Epidermal melanocyte (primary cell): ENCODE data around the gene RBL1.
"Not testable (repeated sequence)": the region's sequence is repeated elsewhere in the genome, so short reads cannot be mapped to it uniquely, and the experiment has no call there.

ENCODE experiments used
- DNase-seq: peaks from one replicate; pipeline ENCODE4 v3.0.0; 2011; ENCODE audit warnings: low spot score; ENCODE audit not compliant: insufficient read length

Gene RBL1, protein sequence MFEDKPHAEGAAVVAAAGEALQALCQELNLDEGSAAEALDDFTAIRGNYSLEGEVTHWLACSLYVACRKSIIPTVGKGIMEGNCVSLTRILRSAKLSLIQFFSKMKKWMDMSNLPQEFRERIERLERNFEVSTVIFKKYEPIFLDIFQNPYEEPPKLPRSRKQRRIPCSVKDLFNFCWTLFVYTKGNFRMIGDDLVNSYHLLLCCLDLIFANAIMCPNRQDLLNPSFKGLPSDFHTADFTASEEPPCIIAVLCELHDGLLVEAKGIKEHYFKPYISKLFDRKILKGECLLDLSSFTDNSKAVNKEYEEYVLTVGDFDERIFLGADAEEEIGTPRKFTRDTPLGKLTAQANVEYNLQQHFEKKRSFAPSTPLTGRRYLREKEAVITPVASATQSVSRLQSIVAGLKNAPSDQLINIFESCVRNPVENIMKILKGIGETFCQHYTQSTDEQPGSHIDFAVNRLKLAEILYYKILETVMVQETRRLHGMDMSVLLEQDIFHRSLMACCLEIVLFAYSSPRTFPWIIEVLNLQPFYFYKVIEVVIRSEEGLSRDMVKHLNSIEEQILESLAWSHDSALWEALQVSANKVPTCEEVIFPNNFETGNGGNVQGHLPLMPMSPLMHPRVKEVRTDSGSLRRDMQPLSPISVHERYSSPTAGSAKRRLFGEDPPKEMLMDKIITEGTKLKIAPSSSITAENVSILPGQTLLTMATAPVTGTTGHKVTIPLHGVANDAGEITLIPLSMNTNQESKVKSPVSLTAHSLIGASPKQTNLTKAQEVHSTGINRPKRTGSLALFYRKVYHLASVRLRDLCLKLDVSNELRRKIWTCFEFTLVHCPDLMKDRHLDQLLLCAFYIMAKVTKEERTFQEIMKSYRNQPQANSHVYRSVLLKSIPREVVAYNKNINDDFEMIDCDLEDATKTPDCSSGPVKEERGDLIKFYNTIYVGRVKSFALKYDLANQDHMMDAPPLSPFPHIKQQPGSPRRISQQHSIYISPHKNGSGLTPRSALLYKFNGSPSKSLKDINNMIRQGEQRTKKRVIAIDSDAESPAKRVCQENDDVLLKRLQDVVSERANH

DNA sequence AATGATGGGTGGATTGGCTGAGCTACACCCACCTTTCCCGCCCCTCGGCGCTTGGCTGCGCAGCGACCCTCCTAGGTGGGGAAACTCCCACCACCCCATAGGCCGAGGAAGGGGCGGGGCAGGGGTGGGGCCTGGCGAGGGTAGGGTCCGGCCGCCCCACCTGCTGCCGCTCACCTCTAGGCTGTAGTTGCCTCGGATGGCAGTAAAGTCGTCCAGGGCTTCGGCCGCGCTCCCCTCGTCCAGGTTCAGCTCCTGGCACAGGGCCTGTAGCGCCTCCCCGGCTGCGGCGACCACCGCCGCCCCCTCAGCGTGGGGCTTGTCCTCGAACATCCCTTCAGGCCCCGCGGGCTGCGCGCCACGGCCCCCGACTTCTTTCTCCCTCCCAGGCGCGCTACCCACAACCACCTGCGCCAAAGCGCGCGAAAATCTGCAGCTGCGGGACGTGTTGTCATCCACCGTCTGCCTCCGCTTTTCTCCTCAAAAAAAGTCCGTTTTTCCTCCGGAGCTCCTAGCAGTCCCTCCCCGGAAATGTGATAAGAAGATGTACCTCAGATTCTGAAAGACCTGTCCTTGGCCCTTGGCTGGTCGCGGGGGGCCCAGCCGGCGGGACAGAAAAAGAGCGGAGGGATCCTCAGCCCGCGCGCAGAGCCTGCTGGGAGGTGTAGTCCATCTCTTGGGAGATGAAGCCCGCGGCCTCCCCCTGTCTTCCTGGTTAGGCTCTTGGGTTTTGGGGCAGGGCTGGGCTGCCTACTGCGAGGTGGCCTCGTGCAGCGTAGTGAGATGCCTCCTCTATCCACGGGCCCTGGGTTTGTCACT lies at the start of gene RBL1:
Gene RBL1, minus strand, starts transcription at position 399 of the 816 bp plus-strand sequence. Its CDS starts 69 bp downstream, at position 330.
- peak; percentile 80 for DNase-seq

DNA sequence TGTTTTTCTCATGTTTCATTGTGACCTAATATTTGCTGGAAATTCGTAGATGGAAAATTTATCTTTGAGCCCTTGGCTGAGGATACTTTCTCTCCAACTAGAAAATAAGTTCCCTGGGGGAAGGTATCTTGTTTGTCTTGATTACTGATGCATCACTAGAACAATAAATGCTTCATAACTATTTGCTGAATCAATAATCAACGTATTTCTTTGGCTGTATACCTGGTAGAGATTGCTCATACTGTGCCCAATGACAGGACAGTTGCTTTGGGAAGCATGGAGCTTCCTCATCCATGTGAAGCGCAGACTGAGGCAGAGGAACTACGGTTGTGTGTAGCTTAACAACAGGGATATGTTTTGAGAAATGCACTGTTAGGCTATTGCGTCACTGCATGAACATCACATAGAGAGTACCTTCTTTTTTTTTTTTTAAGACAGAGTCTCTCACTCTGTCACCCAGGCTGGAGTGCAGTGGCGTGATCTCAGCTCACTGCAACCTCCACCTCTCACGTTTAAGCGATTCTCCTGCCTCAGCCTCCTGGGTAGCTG lies 49.1 kb upstream of the RBL1 start:
- DNase-seq, result no peak

DNA sequence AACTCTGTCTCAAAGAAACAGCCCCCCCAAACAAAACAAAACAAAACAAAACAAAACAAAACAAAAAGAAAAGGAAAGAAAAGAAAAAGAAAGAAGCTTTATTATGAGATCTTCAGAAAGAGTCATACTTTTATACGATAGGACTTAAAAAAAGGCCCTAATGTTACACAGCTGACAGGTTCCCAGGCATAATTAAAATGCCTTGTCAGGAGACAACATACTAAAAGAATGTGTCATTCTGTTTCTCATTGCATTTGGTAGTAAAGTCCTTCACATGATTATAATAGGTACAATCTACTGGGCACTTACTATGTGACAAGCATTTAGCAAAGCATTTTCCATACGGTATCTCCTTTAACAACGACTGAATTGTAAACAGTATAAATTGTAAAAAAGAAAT lies 46.9 kb upstream of the RBL1 start:
- no peak for DNase-seq

DNA sequence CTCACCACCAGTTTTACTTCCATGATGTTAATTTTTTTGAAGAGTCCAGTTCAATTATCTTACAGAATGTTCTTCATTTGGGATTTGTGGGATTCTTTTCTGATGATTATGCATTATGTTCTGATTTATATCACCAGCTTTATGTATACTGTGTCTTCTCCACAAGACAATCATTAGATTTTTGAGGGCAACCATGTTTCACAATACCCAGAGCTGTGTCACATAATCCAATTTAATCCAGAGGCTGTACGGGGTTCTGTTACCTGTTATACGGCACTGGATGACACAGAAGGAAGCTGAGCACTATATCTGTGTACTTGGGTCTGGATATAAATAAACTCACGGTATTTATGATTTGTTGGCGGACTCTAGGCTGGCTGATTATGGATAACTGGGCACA lies 41.8 kb upstream of the RBL1 start:
- DNase-seq, result no peak

DNA sequence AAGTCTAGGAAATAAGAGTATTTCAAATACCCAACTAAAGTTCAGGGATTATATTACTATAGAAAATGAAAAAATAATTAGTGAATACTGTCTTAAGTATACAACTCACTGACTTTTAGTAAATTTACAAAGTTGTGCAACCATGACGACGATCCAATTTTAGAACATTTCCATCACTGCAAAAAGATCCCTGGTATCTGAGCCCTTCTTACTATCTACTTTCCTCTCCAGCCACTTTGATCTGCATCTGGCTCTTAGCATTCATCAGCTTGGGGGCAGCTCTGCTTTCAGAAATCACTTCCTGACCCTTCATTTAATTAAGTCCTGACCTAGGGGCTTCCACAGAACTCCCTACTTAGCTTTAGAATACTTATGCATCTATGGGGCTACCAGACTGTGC lies 38.2 kb upstream of the RBL1 start:
- no peak for DNase-seq

DNA sequence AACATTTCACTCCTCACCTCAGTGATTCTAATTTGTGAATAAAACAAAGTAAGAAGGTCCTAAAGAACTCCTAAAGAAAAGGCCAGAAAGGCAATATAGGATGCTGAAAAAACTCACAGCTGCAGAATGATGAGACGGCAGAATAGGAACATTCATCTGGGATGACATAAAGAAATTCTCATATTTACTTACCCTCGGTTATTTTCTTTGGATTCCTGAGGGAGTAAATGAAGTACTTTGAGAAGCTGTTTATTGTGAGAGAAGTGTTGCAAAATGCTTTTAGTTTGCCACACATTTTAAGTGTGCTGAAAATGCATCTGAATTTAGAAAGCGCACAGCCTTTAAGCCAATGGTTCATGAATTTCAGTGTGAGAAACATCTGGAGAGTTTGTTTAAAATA lies 35.7 kb upstream of the RBL1 start:
- DNase-seq, result no peak

DNA sequence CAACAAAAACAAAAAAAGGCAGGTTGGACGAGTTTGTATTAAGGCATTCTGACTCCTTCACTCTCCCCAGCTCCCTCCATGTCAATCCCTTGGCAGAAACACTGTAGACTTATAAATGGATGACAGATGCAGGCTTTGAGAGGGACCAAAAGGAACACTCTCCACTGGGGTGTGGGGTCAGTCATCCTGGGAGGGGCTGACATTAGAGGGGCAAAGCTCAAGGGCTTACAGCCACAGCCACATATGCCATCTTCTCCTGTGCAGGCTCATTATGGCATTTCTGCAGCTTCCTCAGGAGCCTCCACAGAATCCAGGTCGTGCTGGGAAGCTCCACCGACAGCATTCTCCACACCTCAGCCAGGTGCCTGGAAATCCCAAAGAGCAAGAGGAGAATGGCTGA lies 33.0 kb upstream of the RBL1 start:
- DNase-seq, result no peak

DNA sequence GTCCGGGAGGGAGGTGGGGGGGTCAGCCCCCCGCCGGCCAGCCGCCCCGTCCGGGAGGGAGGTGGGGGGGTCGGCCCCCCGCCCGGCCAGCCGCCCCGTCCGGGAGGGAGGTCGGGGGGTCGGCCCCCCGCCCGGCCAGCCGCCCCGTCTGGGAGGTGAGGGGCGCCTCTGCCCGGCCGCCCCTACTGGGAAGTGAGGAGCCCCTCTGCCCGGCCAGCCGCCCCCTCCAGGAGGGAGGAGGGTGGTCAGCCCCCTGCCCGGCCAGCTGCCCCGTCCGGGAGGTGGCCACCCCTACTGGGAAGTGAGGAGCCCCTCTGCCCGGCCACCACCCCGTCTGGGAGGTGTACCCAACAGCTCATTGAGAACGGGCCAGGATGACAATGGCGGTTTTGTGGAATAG lies 30.5 kb upstream of the RBL1 start:
- not testable (repeated sequence) for DNase-seq

DNA sequence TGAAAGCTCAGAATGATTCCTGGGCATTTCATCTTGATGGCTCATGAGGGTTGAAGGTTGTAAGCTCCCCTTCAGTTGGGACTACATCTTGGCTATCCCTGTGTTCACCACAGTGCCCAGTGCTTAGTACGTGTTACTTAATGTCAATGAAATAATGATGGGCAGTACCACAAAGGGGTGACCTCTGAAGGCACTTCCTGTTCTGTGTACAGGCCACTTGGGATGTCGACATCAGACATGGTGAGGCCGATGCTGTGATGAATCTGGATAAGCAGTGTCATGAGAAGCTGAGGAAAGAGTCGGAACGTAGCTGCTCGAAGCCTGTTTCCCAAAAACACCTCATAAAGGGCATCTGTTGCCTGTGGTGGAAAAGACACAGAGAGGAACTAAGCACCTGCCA lies 27.6 kb upstream of the RBL1 start:
- no peak for DNase-seq

DNA sequence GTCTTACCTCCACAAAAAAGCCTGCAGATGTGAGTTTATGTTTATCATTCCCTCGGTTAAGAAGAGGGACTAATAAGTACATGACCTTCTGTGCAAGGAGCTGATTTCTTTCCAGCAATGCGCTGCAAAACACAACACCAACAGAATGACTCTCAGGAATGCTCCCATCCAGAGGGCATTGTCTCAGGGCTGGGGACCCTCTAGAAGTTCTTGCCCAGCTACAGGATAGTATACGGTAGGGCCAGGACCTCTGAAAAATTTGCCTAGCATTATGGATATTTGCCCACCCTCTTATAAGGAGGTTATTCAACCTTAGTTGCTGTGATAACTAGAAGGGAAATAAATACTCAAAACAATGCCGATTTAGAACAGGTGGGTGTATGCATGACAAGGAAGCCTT lies 24.7 kb upstream of the RBL1 start:
- no peak for DNase-seq

DNA sequence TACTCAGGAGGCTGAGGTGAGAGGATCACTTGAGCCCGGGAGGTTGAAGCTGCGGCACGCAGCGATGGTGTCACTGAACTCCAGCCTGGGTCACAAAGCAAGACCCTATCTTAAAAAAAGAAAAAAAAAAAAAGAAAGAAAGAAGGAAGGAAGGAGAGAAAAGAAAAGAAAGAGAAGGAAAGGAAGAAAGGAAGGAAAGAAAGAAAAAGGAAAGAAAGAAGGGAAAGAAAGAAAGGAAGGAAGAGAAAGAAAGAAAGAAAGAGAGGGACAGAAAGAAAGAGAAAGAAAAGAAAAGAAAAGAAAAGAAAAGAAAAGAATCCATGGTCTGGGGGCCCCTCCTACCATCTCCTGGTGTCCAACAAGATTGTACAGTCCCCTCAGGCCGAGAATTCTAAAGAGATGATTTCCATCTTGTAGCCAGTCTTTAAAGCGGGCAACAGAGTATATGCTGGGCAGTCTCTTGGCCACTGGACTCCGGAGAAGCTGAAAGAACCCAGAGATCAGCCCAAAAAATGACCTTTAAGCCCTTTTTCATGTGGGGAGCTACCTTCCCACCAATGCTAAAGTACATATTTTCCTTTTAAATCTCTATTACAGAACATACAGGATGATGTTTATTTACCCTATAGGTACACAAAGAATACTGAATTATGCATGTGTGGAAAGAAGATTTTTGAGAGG lies 23.7 kb upstream of the RBL1 start:
- DNase-seq, result no peak

DNA sequence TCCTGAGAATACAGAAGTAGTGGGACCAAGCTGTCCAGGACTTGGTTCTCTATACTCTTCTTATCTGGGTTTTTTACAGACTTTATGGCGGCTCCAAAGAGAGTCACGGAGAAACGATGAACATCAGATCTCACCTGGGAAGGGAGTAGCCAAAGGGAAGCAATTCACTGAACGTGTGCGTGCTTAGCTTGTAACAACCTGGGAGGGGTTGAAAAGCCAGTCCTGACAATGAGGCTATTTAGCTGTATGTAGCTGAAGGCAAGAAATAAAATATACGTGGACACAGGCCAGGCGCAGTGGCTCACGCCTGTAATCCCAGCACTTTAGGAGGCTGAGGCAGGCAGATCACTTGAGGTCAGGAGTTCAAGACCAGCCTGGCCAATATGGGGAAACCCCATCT lies 18.2 kb upstream of the RBL1 start:
- no peak for DNase-seq

DNA sequence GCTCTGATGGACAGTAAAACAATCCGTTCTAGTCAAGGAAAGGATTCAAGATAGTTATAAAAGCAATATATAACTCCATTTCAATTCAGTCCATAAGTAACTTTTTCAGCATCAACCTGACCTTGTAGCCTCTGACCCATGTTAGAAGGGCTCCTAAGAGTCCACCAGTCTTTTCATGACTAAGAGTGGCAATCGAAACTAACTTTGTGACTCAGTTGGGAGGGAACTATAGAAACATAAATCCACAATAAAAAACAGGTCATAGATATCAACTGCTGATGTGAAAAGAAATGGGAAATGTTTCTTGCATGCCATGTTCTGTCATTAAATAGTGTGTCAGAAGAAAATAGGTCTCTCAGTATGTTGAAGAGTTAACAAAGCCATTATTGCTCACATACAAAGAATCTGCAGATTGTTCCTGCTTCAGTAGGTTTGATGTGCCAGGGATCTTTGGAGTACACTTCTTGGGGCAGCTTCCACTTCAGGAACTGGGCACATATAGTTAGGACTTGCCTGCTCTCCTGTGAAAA lies 16.2 kb upstream of the RBL1 start:
- no peak for DNase-seq

DNA sequence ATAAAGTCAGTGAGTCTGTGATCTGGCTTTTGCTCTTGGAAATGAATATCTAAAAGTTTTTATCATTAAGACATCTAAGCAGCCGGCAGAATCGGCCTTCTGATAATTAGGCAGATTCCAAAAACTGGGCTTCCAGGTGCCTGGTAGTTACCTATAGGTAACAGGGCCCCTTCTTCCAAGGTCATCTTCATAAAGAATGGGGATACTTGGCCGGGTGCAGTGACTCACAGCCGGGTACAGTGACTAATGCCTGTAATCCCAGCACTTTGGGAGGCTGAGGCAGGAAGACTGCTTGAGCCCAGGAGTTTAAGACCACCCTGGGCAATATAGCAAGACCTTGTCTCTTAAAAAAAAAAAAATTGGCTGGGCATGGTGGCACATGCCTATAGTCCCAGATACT lies 12.9 kb upstream of the RBL1 start:
- no peak for DNase-seq

DNA sequence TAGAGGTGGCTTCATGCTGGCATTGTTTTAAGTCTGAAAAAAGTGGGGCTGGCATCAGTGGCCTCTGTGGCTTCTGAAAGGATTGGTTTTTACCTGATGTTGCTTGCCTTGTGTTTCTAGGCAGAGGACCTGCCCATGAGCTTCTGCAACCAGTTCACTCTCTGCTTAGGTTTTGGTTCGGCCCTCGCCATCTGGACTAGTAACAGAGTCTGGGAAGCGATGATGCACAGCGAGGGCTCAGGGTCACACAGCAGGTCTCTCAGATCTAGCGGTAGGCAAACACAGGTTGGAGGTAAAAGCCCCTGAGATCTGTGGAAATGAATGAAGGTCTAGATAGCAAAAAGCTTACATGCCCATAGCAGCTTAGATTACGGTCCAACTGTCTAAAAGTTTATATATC lies 6.8 kb upstream of the RBL1 start:
- DNase-seq, result no peak

DNA sequence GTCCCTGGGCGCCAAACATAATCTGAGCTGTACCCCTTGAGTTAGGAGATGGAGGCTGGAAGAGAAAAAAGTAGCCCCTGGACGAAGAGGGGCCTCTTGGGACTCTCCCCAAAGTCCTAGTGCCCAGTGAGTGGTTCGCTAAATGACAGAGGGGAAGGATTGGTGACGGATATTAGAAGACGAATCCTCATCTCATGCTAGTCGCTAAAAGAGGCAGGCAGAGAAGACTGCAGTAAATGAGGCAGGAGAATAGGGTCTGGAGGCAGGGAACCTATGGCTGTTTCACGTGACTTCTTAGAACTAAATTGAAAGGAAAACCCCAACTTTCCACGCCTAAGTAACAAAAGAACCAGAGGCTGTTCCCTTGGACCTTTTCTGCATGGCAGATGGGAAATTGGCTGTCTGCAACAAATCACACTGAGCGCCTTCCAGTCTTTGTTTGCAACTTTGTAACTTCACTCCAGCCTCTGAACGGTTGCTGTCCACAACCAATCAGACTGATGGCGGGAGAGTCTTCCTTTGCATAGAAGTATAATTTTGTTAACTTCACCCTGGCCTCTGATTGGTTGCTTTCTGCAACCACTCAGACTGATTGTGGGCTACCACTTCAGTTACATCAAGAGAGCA lies 731 bp upstream of the RBL1 start:
- no peak for DNase-seq

DNA sequence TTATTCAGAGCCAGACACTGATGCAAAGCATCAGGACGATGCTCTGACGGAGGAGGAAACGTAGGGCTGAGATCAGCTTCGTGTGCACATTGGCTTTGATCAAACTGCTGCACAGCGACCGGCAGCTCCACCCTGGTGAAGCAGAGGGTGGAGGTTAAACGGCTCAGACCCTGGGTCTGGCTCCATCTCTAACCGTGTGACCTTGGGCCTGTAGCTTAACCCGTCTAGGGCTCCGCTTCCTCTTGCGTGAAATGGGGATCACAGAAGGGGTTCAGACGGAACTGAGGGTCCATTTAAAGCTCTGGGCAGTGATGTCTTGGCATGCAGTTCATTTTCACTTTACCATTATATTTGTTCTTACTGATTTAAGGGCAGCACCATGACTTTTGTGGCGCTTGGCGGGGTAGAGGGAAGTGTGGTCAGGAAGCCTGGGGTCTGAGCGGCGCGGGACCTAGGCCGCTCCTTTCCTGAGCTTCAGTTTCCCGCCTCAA lies 644 bp downstream of the RBL1 start:
- DNase-seq, result no peak

DNA sequence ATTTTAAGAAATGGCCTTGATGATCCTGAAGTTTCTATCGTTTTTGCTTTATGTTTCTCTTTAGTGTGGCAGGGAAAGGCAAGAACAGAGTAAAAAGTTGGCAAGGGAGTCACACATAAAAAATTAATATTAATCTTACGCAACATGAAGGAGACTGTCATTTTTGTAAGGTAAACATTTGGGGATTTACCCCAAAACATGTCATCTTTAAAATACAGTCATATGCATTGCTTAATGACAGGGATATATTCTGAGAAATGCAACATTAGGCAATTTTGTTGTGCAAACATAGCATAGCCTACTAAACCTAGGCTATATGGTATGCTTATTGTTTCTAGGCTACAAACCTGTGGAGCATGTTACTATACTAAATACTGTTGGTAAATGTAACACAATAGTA lies 5.4 kb downstream of the RBL1 start:
- DNase-seq, result no peak

DNA sequence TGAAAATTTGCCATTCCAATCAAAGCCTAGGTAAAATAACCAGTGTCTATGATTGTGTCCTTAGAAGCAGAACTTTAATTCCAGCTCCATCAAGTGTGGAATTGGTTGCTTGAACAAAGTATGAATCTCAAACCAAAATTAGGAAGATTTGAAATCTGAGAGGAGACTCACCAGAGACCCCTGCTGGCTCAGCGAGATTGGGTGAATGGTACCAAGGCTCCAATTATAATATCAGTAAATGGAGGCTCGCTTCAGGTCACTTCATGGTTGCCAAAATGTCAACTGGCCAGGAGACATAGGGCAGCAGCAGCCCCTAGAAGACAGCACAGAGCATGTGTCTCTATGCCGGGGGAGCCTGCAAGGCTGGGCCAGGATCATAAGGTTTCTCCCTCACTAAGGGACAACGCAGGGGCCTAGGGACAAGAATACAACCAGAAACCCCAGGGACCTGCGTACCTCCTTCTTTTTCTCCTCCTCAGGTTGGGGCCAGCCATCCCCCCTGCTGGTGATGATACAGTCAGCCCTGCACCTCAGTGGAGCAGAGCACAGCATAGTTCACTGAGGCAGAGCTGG lies 14.0 kb downstream of the RBL1 start:
- DNase-seq, result no peak
